Smooth muscle cell (in vitro differentiated cells): Measurements from ENCODE around the gene CCDC12. TPM values are rescaled to one million over a fixed set of nuclear protein-coding genes. Genes with fewer than 3 reads are reported as not detected.
A peak's percentile ranks its signal among the peaks of the same experiment; 100 is the strongest.

Experiments
- DNase-seq: peaks from one replicate; lab custom pipeline; 2025; ENCODE audit not compliant: unreplicated experiment; lab: John Stamatoyannopoulos, UW
- H2AFZ ChIP-seq: fragments of 200-600 bp; sonication (generic); 2 replicates; pipeline ENCODE4 v1.6.0; 2016; ENCODE audit warnings: antibody characterized with exemption, low read depth, mild to moderate bottlenecking
- H3F3A ChIP-seq: fragments of 200-600 bp; sonication (generic); 2 replicates; pipeline ENCODE4 v1.6.0; 2017; ENCODE audit warnings: antibody characterized with exemption, low read depth
- H3K27ac ChIP-seq: fragments of 200-600 bp; sonication (generic); 2 replicates; pipeline ENCODE4 v1.5.1; 2016; ENCODE audit warnings: low read depth, mild to moderate bottlenecking
- H3K27me3 ChIP-seq: fragments of 200-600 bp; sonication (generic); 2 replicates; pipeline ENCODE4 v1.6.1; 2016; ENCODE audit warnings: low read depth, mild to moderate bottlenecking
- H3K36me3 ChIP-seq: fragments of 200-600 bp; sonication (generic); 2 replicates; pipeline ENCODE4 v1.5.1; 2016; ENCODE audit warnings: low read depth
- H3K4me1 ChIP-seq: fragments of 200-600 bp; sonication (generic); 2 replicates; pipeline ENCODE4 v1.5.1; 2016; ENCODE audit warnings: low read depth
- H3K4me2 ChIP-seq: fragments of 200-600 bp; sonication (generic); 2 replicates; pipeline ENCODE4 v1.6.0; 2016; ENCODE audit warnings: mild to moderate bottlenecking
- H3K4me3 ChIP-seq: fragments of 200-600 bp; sonication (generic); 2 replicates; pipeline ENCODE4 v1.5.1; 2016; ENCODE audit warnings: mild to moderate bottlenecking
- H3K79me2 ChIP-seq: fragments of 200-600 bp; sonication (generic); 2 replicates; pipeline ENCODE4 v1.6.0; 2016; ENCODE audit warnings: low read depth, mild to moderate bottlenecking
- H3K9ac ChIP-seq: fragments of 200-600 bp; sonication (generic); 2 replicates; pipeline ENCODE4 v1.6.0; 2016; ENCODE audit warnings: low read depth
- H3K9me3 ChIP-seq: fragments of 200-600 bp; sonication (generic); replicated peaks from 2 replicates; pipeline ENCODE4 v1.5.1; 2016; ENCODE audit warnings: low read depth
- H4K20me1 ChIP-seq: fragments of 200-600 bp; sonication (generic); 2 replicates; pipeline ENCODE4 v1.6.0; 2016; ENCODE audit warnings: low read depth
- CTCF ChIP-seq: fragments of 200-600 bp; sonication (generic); IDR thresholded peaks from 2 replicates; pipeline ENCODE4 v1.5.1; 2017; ENCODE audit warnings: borderline replicate concordance, mild to moderate bottlenecking, antibody characterized with exemption; ENCODE audit not compliant: insufficient read depth, poor library complexity, severe bottlenecking
- WGBS: methylation state at CpG from one replicate; pipeline ENCODE4 v1.1.7; 2016; ENCODE audit warnings: low lambda C conversion rate; 5-methylcytosine and 5-hydroxymethylcytosine counted together
- polyA plus RNA-seq: library from polyadenylated mRNA; unstranded; fragments of >200 nt; fragmentation: Nextera tagmentation; extraction: Ambion mirVana; gene quantifications from 2 replicates; pipeline ENCODE4 v1.2.1, GENCODE V29; 2016
- total RNA-seq: library from RNA; depleted of rRNA; stranded (reverse); fragments of >200 nt; gene quantifications from 2 replicates; pipeline ENCODE4 v1.2.3, GENCODE V29; 2014

CCDC12 gene
- total and polyA plus RNA-seq, 2 experiments from 2014 or later = 23.9 to 52.4 TPM

DNA sequence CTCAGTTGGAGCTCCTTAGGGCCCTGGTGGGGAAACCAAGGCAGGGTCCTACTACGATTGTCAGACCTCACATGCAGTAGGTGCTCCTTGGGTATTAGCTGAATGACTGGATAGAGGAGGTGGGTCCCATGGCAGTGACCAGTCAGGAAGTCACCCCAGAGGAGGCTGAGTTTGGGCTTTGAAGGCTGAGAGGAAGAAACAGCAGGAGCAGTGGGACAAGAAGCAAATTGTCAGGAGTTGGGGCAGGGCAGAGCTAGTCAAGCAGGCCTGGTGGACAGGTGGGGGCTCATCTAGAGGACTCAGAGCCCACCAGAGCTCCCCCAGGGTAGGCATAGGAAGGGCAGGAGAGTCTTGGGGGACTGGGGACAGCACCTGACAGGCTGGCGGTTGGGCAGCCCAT is 6.0 kb upstream of the CCDC12 start:
- Histone ChIP-seq H3K27me3 (no peaks in the 10 kb centered on the region), H3K79me2 (no peaks in the 10 kb centered on the region), H3K9ac (peak overlapping the region; percentile 51), H3K4me3 (no peak overlapping the region), H3K27ac (peak overlapping the region; percentile 76), H4K20me1 (no peaks in the 10 kb centered on the region), H3K9me3 (no peaks in the 10 kb centered on the region), H2AFZ (no peak overlapping the region), H3K4me1 (peaks cover 12% of the 10 kb centered on the region), H3F3A (peaks cover 2% of the 10 kb centered on the region), H3K36me3 (no peaks in the 10 kb centered on the region), H3K4me2 (no peak overlapping the region)
- TF ChIP-seq CTCF = no peak
- WGBS = 67% methylated on average over 2 of the region's 2 CpGs
- no peak for DNase-seq

DNA sequence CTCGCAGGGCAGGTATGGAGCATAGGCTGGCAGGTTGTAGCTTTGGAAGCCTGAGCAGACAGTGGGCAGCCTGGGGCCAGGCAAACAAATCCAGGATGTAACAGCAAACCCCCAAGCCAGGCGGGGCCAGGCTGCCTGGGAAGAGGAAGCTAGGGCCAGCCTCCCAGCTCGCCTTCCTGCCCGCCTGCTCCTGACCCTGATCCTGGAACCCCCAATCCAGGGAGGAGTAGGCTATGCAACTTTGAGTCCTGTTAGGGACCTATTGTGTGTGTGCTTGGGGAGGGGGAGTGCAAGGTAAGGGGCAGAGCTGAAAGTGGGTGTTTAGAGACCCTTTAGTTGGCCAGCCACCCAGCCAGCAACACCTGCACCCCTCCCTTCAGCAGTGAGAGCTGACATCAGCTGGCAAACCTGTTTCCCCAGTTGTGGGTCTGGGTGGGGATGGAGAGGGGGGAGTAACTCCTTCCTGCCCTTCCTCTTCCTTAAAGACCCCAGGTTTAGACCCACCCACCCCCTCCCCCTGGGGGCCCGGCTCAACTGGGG is 5.5 kb upstream of the CCDC12 start:
- H3K79me2 ChIP-seq = no peaks in the 10 kb centered on the region
- WGBS = 49% methylated on average over 5 of the region's 5 CpGs
- peaks cover 9% of the 10 kb centered on the region for H3K4me1 ChIP-seq
- peak overlapping the region; percentile 51 for H3K9ac ChIP-seq
- no peaks in the 10 kb centered on the region for H3K9me3 ChIP-seq
- no peaks in the 10 kb centered on the region for H4K20me1 ChIP-seq
- no peak overlapping the region for H3K4me3 ChIP-seq
- peak overlapping the region; percentile 76 for H3K27ac ChIP-seq
- peaks cover 2% of the 10 kb centered on the region for H3F3A ChIP-seq
- no peaks in the 10 kb centered on the region for H3K27me3 ChIP-seq
- no peaks in the 10 kb centered on the region for H3K36me3 ChIP-seq
- no peak overlapping the region for H2AFZ ChIP-seq
- no peak for TF ChIP-seq CTCF
- H3K4me2 ChIP-seq = no peak overlapping the region
- no peak for DNase-seq

- H3K4me3 ChIP-seq = peak overlapping the region; percentile 73
- WGBS = 9% methylated on average over 22 of the region's 40 CpGs
- H3K36me3 ChIP-seq = no peaks in the 10 kb centered on the region
- peak overlapping the region; percentile 76 for H3K27ac ChIP-seq
- H3F3A ChIP-seq = peaks cover 2% of the 10 kb centered on the region
- no peaks in the 10 kb centered on the region for H3K27me3 ChIP-seq
- peak overlapping the region; percentile 35 for H3K9ac ChIP-seq
- no peak for DNase-seq
- no peak for TF ChIP-seq CTCF
- H3K79me2 ChIP-seq = peaks cover 11% of the 10 kb centered on the region
- H4K20me1 ChIP-seq = peaks cover 10% of the 10 kb centered on the region
- H3K9me3 ChIP-seq = no peaks in the 10 kb centered on the region
- peak overlapping the region; percentile 96 for H3K4me2 ChIP-seq
- peaks cover 9% of the 10 kb centered on the region for H3K4me1 ChIP-seq
- no peak overlapping the region for H2AFZ ChIP-seq
Observed at GRCh38 chr3:46979958-46980497, 3.5 kb upstream of the CCDC12 start.
